NCI-H446 treated with DMSO at 0.1 percent for 48 hours (cell line): ENCODE results near the gene KRTAP9-7.
"Not testable (repeated sequence)": the region's sequence is repeated elsewhere in the genome, so short reads cannot be mapped to it uniquely, and the experiment has no call there.

Source experiments
- DNase-seq: peaks from one replicate; lab custom pipeline; 2025; lab: John Stamatoyannopoulos, UW

Gene KRTAP9-7

GRCh38 chr17:41275648-41276190 lies at the start of gene KRTAP9-7:
Gene KRTAP9-7, plus strand, starts transcription at chr17:41275698. Its CDS starts 0 bp downstream, at chr17:41275698.
- DNase-seq = not testable (repeated sequence)

- no peak for DNase-seq
Observed at GRCh38 chr17:41226051-41226450, 49.4 kb upstream of the KRTAP9-7 start.

GRCh38 chr17:41226598-41227095 lies 48.9 kb upstream of the KRTAP9-7 start, which contains the start of gene KRTAP9-2:
Gene KRTAP9-2, plus strand, starts transcription at chr17:41226648. Its CDS starts 7 bp downstream, at chr17:41226655.
- not testable (repeated sequence) for DNase-seq

GRCh38 chr17:41230094-41230493 lies 45.4 kb upstream of the KRTAP9-7 start:
- no peak for DNase-seq

GRCh38 chr17:41231731-41232130 lies 43.8 kb upstream of the KRTAP9-7 start:
- DNase-seq = no peak

- not testable (repeated sequence) for DNase-seq
Observed at GRCh38 chr17:41232399-41233105, 42.9 kb upstream of the KRTAP9-7 start, which contains the start of gene KRTAP9-3. Gene KRTAP9-3, plus strand, starts transcription at chr17:41232449. Its CDS starts 53 bp downstream, at chr17:41232502.

- not testable (repeated sequence) for DNase-seq
Observed at GRCh38 chr17:41237116-41237515, 38.4 kb upstream of the KRTAP9-7 start.

GRCh38 chr17:41237949-41238437 lies 37.5 kb upstream of the KRTAP9-7 start, which contains the start of gene KRTAP9-8:
Gene KRTAP9-8, plus strand, starts transcription at chr17:41237999. Its CDS starts 53 bp downstream, at chr17:41238052.
- not testable (repeated sequence) for DNase-seq

GRCh38 chr17:41246995-41247787 lies 28.3 kb upstream of the KRTAP9-7 start:
- DNase-seq = not testable (repeated sequence)

- DNase-seq = not testable (repeated sequence)
Observed at GRCh38 chr17:41249637-41250240, 25.8 kb upstream of the KRTAP9-7 start, which contains the start of gene KRTAP9-4. Gene KRTAP9-4, plus strand, starts transcription at chr17:41249687. Its CDS starts 34 bp downstream, at chr17:41249721.

GRCh38 chr17:41251261-41251660 lies 24.2 kb upstream of the KRTAP9-7 start:
- DNase-seq = no peak

GRCh38 chr17:41254861-41255260 lies 20.6 kb upstream of the KRTAP9-7 start:
- no peak for DNase-seq

- not testable (repeated sequence) for DNase-seq
Observed at GRCh38 chr17:41255381-41256290, 19.9 kb upstream of the KRTAP9-7 start, which contains the start of gene KRTAP9-9. Gene KRTAP9-9, plus strand, starts transcription at chr17:41255384.

- DNase-seq = no peak
Observed at GRCh38 chr17:41256291-41256685, 19.2 kb upstream of the KRTAP9-7 start.

GRCh38 chr17:41258406-41258805 lies 17.1 kb upstream of the KRTAP9-7 start:
- no peak for DNase-seq

GRCh38 chr17:41263212-41263611 lies 12.3 kb upstream of the KRTAP9-7 start:
- no peak for DNase-seq

- DNase-seq = no peak
Observed at GRCh38 chr17:41264599-41264998, 10.9 kb upstream of the KRTAP9-7 start.

- no peak for DNase-seq
Observed at GRCh38 chr17:41265078-41265477, 10.4 kb upstream of the KRTAP9-7 start, which contains the start of gene KRTAP9-6. Gene KRTAP9-6, plus strand, starts transcription at chr17:41265378. Its CDS starts 0 bp downstream, at chr17:41265378.

GRCh38 chr17:41267711-41268110 lies 7.8 kb upstream of the KRTAP9-7 start:
- no peak for DNase-seq

GRCh38 chr17:41271323-41271722 lies 4.2 kb upstream of the KRTAP9-7 start:
- not testable (repeated sequence) for DNase-seq
